GM10266 (cell line): ENCODE results near the gene C2CD4C.
"Not testable (repeated sequence)": the region's sequence is repeated elsewhere in the genome, so short reads cannot be mapped to it uniquely, and the experiment has no call there.

Experiments
- DNase-seq: peaks from one replicate; pipeline ENCODE4 v3.0.0; 2012; ENCODE audit errors: extremely low spot score
- TF ChIP-seq, protein P1 (sequence below): IDR thresholded peaks from 2 replicates; pipeline ENCODE4 v1.5.1; 2012; ENCODE audit warnings: mild to moderate bottlenecking, low read depth; ENCODE audit not compliant: control insufficient read depth, insufficient read depth; ENCODE audit errors: missing control alignments

The C2CD4C gene

GRCh38 chr19:398719-399118 lies 10.2 kb downstream of the C2CD4C start:
- TF ChIP-seq, protein P1, sequence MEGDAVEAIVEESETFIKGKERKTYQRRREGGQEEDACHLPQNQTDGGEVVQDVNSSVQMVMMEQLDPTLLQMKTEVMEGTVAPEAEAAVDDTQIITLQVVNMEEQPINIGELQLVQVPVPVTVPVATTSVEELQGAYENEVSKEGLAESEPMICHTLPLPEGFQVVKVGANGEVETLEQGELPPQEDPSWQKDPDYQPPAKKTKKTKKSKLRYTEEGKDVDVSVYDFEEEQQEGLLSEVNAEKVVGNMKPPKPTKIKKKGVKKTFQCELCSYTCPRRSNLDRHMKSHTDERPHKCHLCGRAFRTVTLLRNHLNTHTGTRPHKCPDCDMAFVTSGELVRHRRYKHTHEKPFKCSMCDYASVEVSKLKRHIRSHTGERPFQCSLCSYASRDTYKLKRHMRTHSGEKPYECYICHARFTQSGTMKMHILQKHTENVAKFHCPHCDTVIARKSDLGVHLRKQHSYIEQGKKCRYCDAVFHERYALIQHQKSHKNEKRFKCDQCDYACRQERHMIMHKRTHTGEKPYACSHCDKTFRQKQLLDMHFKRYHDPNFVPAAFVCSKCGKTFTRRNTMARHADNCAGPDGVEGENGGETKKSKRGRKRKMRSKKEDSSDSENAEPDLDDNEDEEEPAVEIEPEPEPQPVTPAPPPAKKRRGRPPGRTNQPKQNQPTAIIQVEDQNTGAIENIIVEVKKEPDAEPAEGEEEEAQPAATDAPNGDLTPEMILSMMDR = no peak

DNA sequence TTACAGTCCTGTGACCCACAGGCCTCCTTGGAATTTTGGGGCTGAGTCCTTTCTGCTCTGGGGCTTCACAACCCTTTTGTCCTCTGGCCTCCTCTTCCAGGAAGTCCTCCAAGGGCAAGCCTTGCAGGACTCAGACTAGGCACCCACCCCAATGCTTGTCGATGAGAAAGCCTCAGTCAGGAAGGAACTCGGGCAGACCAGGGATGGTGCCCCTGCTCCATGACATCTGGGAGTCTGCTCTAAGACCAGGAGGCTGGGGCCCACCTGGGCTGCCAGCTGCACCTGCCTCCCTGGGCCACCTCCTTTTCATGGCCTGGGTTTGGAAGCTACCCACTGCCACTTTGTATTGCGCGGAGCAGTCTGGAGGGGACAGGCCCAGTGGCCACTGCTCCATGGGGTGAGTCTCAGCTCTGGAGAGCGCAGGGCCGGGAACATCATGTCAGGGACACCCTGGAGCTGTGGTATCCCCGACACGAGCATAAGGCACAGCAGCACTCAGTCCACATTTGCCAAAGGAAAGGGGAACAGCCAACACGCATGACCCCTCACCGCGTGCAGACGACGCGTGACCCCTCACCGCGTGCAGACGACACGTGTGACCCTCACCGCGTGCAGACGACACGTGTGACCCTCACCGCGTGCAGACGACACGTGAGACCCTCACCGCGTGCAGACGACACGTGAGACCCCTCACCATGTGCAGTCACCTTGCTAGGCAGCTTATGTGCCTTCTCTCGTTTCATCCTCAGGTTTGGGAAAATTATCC lies 10.8 kb downstream of the C2CD4C start:
- TF ChIP-seq, protein P1 = no peak
- no peak for DNase-seq

More at GRCh38 chr19:398719-399118, 10.2 kb downstream of the C2CD4C start:
- no peak for DNase-seq

- TF ChIP-seq, protein P1 = no peak
- no peak for DNase-seq
These were observed 11.6 kb downstream of the C2CD4C start for GRCh38 chr19:397321-397720.

- TF ChIP-seq, protein P1 = no peak
- no peak for DNase-seq
These were observed 13.5 kb downstream of the C2CD4C start for GRCh38 chr19:395467-395866.

DNA sequence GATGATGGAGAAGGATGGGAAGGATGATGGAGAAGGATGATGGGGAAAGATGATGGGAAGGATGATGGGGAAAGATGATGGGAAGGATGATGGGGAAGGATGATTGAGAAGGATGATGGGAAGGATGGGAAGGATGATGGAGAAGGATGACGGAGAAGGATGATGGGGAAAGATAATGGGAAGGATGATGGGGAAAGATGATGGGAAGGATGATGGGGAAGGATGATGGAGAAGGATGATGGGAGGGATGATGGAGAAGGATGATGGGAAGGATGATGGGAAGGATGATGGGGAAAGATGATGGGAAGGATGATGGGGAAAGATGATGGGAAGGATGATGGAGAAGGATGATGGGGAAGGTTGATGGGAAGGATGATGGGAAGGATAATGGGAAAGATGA lies 14.1 kb downstream of the C2CD4C start:
- DNase-seq = not testable (repeated sequence)

GRCh38 chr19:393560-393959 lies 15.4 kb downstream of the C2CD4C start:
- DNase-seq = not testable (repeated sequence)

DNA sequence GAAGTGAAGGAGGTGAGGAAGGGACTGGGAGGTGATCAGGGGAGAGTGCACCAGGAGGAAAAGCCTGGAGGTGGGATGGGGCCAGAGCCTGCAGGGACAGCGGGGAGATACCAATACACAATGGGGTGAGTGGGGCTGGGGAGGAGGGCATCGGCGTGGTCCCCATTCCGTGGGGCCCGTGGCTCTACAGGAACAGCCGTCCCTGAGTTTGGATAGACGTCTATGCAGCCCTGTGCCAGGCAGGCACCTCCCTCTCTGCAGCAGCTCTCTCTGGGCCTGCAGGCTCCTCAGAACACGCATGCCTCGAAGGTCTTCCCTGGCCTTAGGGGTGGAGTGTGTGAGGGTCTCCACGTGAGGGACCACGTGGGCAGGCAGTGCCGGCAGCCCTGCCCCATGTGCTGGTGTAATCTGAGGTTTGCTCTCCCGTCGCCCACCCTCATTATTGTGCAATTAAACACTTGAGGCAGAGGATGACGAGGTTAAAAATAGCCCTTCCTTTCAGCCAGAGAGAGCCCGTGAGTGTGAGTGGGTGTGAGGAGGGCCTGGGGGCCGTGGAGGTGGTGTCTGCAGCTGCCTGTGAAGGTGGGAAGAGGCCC lies 16.5 kb downstream of the C2CD4C start:
- no peak for DNase-seq
- TF ChIP-seq, protein P1 = no peak

GRCh38 chr19:391726-392374 lies 17.1 kb downstream of the C2CD4C start:
- TF ChIP-seq, protein P1 = no peak
- no peak for DNase-seq
